22Rv1 (cell line): Measurements from ENCODE around the gene PCNX4.

Source experiments
- CTCF ChIP-seq: fragments of 450-650 bp; IDR thresholded peaks from 2 replicates; pipeline ENCODE4 v1.5.1; 2017; ENCODE audit warnings: mild to moderate bottlenecking
- ZFX ChIP-seq: fragments of 450-650 bp; IDR thresholded peaks from 2 replicates; pipeline ENCODE4 v1.6.1; 2017; ENCODE audit warnings: antibody characterized with exemption, borderline replicate concordance

- TF ChIP-seq CTCF (no peak), ZFX (no peak)
Observed at GRCh38 chr14:60133487-60133886, 41.8 kb downstream of the PCNX4 start.
